ENCODE results near the gene MRGPRF. TPM values are rescaled to one million over a fixed set of nuclear protein-coding genes. Genes with fewer than 3 reads are reported as not detected.

Gene MRGPRF
- total RNA-seq, 1 experiment from 2014 or later, result 0.35 TPM

GRCh38 chr11:68968306-68969250 lies 44.5 kb downstream of the MRGPRF start:
- H3F3A ChIP-seq (ENCODE audit: insufficient read depth, low read depth), result no peaks in the 10 kb centered on the region
- H3K4me2 ChIP-seq, result no peak overlapping the region
- no peaks in the 10 kb centered on the region for H3K9me2 ChIP-seq (ENCODE audit: insufficient read depth)
- TF ChIP-seq CTCF (conservative IDR thresholded peaks at IDR 0.05) (no peak), EZH2 (IDR thresholded peaks at IDR 0.05; ENCODE audit: low read depth) (no peak)
- peaks cover 58% of the 10 kb centered on the region for H3K27me3 ChIP-seq (ENCODE audit: insufficient read depth, low read depth)
- H4K20me1 ChIP-seq (ENCODE audit: insufficient read depth), result no peaks in the 10 kb centered on the region
- H2AFZ ChIP-seq, result no peak overlapping the region
- H3K27ac ChIP-seq, result no peak overlapping the region
- CTCF ChIA-PET, result interaction anchor here (0.5 kb wide), 1 partner anchor 112 kb away, joined by 3 read pairs; no protein-coding TSS in a partner anchor
- H3K9me3 ChIP-seq (ENCODE audit: insufficient read depth, low read depth), result no peaks in the 10 kb centered on the region
- no peaks in the 10 kb centered on the region for H3K4me1 ChIP-seq (replicated peaks; ENCODE audit: insufficient read depth)
- no TSS peak for BruUV-seq (replicated peaks)
- DNase-seq, result no peak
- POLR2A ChIA-PET (ENCODE audit: unreplicated experiment), result no interaction called here
- intact Hi-C loops (cut with micrococcal nuclease; ENCODE audit: unreplicated experiment), result no loop called here
- no peaks in the 10 kb centered on the region for H3K36me3 ChIP-seq (ENCODE audit: low read depth)
- no peaks in the 10 kb centered on the region for H3K79me2 ChIP-seq (ENCODE audit: low read depth)
- H3K4me3 ChIP-seq, result no peak overlapping the region

GRCh38 chr11:68966894-68967780 lies 45.9 kb downstream of the MRGPRF start:
- Histone ChIP-seq H3K27me3 (ENCODE audit: insufficient read depth, low read depth) (peaks cover 57% of the 10 kb centered on the region), H4K20me1 (ENCODE audit: insufficient read depth) (no peaks in the 10 kb centered on the region), H3K36me3 (ENCODE audit: low read depth) (no peaks in the 10 kb centered on the region), H3K9me3 (ENCODE audit: insufficient read depth, low read depth) (no peaks in the 10 kb centered on the region), H3F3A (ENCODE audit: insufficient read depth, low read depth) (no peaks in the 10 kb centered on the region), H3K27ac (no peak overlapping the region), H3K4me3 (no peak overlapping the region), H3K79me2 (ENCODE audit: low read depth) (no peaks in the 10 kb centered on the region), H2AFZ (no peak overlapping the region), H3K4me1 (replicated peaks; ENCODE audit: insufficient read depth) (no peaks in the 10 kb centered on the region), H3K4me2 (no peak overlapping the region), H3K9me2 (ENCODE audit: insufficient read depth) (no peaks in the 10 kb centered on the region)
- BruUV-seq (replicated peaks), result no TSS peak
- POLR2A ChIA-PET (ENCODE audit: unreplicated experiment), result no interaction called here
- TF ChIP-seq CTCF (conservative IDR thresholded peaks at IDR 0.05) (no peak), EZH2 (IDR thresholded peaks at IDR 0.05; ENCODE audit: low read depth) (no peak)
- no peak for DNase-seq
- CTCF ChIA-PET, result no interaction called here
- intact Hi-C loops (cut with micrococcal nuclease; ENCODE audit: unreplicated experiment), result no loop called here

GRCh38 chr11:68965901-68966853 lies 46.9 kb downstream of the MRGPRF start:
- intact Hi-C loops (cut with micrococcal nuclease; ENCODE audit: unreplicated experiment), result no loop called here
- CTCF ChIA-PET, result no interaction called here
- no peaks in the 10 kb centered on the region for H3K9me3 ChIP-seq (ENCODE audit: insufficient read depth, low read depth)
- H3K79me2 ChIP-seq (ENCODE audit: low read depth), result no peaks in the 10 kb centered on the region
- H3K9me2 ChIP-seq (ENCODE audit: insufficient read depth), result no peaks in the 10 kb centered on the region
- POLR2A ChIA-PET (ENCODE audit: unreplicated experiment), result no interaction called here
- no peak for TF ChIP-seq EZH2 (IDR thresholded peaks at IDR 0.05; ENCODE audit: low read depth)
- no peak for TF ChIP-seq CTCF (conservative IDR thresholded peaks at IDR 0.05)
- no TSS peak for BruUV-seq (replicated peaks)
- no peak for DNase-seq
- H2AFZ ChIP-seq, result no peak overlapping the region
- H3K4me2 ChIP-seq, result no peak overlapping the region
- H3F3A ChIP-seq (ENCODE audit: insufficient read depth, low read depth), result no peaks in the 10 kb centered on the region
- H3K4me1 ChIP-seq (replicated peaks; ENCODE audit: insufficient read depth), result no peaks in the 10 kb centered on the region
- no peak overlapping the region for H3K27ac ChIP-seq
- peaks cover 48% of the 10 kb centered on the region for H3K27me3 ChIP-seq (ENCODE audit: insufficient read depth, low read depth)
- no peaks in the 10 kb centered on the region for H3K36me3 ChIP-seq (ENCODE audit: low read depth)
- no peaks in the 10 kb centered on the region for H4K20me1 ChIP-seq (ENCODE audit: insufficient read depth)
- no peak overlapping the region for H3K4me3 ChIP-seq

All from PC-9 (cell line).